ENCODE data around the gene ATXN1. TPM values are rescaled to one million over a fixed set of nuclear protein-coding genes. Genes with fewer than 3 reads are reported as not detected.
"Not testable (repeated sequence)": the region's sequence is repeated elsewhere in the genome, so short reads cannot be mapped to it uniquely, and the experiment has no call there.

The ATXN1 gene
- total RNA-seq, 1 donor from 2014 or later = 71.2 TPM

- DNase-seq (no peak), ATAC-seq (no peak)
- no peak overlapping the region for H3K4me3 ChIP-seq
- H3K4me1 ChIP-seq = no peaks in the 10 kb centered on the region
- no peaks in the 10 kb centered on the region for H3K36me3 ChIP-seq
- H3K27ac ChIP-seq = no peak overlapping the region
- no peaks in the 10 kb centered on the region for H3K27me3 ChIP-seq
- intact Hi-C loops (cut with DNase I) = no loop called here
- no peak for TF ChIP-seq CTCF (IDR thresholded peaks at IDR 0.05)
- no peaks in the 10 kb centered on the region for H3K9me3 ChIP-seq
Measured at GRCh38 chr6:16633961-16634360, 127.3 kb downstream of the ATXN1 start.

DNA sequence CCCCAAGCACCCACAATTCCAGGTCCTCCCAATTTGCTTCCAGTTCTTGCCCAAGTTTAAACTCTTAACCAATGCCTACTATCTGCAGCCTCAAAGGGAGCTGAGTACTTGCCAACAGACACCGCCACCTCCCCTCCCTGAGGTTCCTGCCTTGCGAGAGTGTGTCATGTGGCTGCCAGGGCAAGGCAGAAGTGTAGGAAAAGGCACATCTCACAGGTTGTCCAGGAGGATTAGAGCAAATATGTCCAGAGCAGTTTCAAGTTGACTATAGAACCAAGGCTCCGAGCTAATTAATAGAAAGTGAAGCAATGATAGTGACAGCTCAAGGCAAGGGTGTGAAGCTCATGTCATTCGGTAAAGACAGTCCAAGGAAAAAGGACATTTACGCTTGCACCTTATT lies 127.8 kb downstream of the ATXN1 start:
- H3K27ac ChIP-seq = no peak overlapping the region
- H3K9me3 ChIP-seq = no peaks in the 10 kb centered on the region
- no peak overlapping the region for H3K4me3 ChIP-seq
- H3K4me1 ChIP-seq = no peaks in the 10 kb centered on the region
- DNase-seq (no peak), ATAC-seq (peak; percentile 35)
- H3K36me3 ChIP-seq = no peaks in the 10 kb centered on the region
- TF ChIP-seq CTCF (IDR thresholded peaks at IDR 0.05) = no peak
- H3K27me3 ChIP-seq = no peaks in the 10 kb centered on the region
- intact Hi-C loops (cut with DNase I) = no loop called here

DNA sequence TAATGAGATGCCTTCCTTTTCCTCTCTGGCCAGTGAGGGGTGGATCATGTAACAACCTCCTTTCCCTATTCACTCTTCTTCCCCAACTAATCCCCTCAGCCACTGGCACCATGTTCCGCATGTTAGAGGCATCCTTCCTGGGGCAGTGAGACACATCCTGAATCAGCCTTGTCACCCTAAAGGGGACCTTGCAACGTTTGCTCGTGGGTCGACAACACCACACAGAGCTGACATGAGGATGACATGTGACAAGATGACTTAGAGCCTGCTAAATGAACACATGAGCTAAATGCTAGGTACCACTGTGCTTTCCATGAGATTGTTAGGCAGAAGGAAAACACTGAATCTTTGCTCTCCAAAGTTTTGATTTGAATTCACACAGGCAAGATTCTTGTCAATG lies 129.2 kb downstream of the ATXN1 start:
- no peaks in the 10 kb centered on the region for H3K36me3 ChIP-seq
- H3K27me3 ChIP-seq = no peaks in the 10 kb centered on the region
- H3K4me1 ChIP-seq = no peaks in the 10 kb centered on the region
- intact Hi-C loops (cut with DNase I) = no loop called here
- no peak overlapping the region for H3K4me3 ChIP-seq
- DNase-seq (no peak), ATAC-seq (no peak)
- H3K27ac ChIP-seq = no peak overlapping the region
- no peaks in the 10 kb centered on the region for H3K9me3 ChIP-seq
- no peak for TF ChIP-seq CTCF (IDR thresholded peaks at IDR 0.05)

DNA sequence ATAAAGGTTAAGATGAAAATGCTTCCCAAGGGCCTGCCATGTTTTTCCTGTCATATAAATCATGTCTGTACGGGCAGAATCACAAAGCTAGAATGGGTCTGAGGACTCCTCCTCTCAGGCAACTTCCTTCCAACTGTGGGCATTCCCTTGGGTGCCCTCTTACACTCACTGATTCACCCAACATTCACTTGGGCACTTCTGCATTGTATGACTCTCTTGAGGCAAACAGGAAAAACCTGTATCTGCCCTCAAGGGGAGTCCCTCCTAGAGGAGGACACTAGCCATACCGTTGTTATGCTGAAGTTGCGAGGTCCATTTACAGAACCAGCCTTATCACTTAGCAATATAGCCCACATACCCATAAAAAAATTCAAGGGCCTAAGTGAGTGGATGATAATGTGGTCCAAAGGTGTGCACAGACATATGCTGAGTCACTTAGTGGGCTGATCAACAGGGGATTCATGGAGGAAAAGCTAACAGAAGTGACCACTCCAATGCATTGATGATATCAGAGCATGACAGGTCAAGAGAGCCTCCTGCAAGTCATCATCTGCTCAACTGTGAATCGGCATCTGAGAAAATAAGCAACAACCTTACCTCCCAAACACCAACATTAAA lies 131.1 kb downstream of the ATXN1 start:
- H3K27ac ChIP-seq = no peak overlapping the region
- ATAC-seq (no peak), DNase-seq (no peak)
- no peaks in the 10 kb centered on the region for H3K9me3 ChIP-seq
- no peaks in the 10 kb centered on the region for H3K4me1 ChIP-seq
- no peaks in the 10 kb centered on the region for H3K36me3 ChIP-seq
- no peaks in the 10 kb centered on the region for H3K27me3 ChIP-seq
- intact Hi-C loops (cut with DNase I) = no loop called here
- no peak for TF ChIP-seq CTCF (IDR thresholded peaks at IDR 0.05)
- no peak overlapping the region for H3K4me3 ChIP-seq

GRCh38 chr6:16628580-16628979 lies 132.7 kb downstream of the ATXN1 start:
- H3K4me3 ChIP-seq; H3K27ac ChIP-seq; intact Hi-C loops (cut with DNase I); H3K9me3 ChIP-seq; H3K36me3 ChIP-seq; H3K4me1 ChIP-seq; H3K27me3 ChIP-seq; ATAC-seq; DNase-seq: not testable (repeated sequence)

DNA sequence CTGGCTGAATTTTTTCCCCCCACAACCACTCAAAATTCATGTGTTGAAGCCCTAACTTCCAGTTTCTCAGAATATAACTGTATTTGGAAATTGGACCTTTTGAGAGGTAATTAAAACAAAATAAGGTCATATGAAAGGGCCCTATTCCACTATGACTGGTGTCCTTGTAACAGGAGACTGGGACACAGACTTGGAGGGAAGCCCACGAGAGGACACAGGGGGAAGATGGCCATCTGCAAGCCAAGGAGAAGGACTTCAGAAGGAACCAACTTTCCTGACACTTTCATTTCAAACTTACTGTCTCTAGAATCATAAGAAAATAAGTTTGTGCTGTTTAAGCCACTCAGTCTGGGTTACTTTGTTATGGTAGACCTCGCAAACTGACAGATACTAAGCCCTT lies 134.6 kb downstream of the ATXN1 start:
- no peaks in the 10 kb centered on the region for H3K9me3 ChIP-seq
- no peak overlapping the region for H3K4me3 ChIP-seq
- ATAC-seq (no peak), DNase-seq (no peak)
- peaks cover 6% of the 10 kb centered on the region for H3K4me1 ChIP-seq
- intact Hi-C loops (cut with DNase I) = no loop called here
- no peaks in the 10 kb centered on the region for H3K36me3 ChIP-seq
- no peaks in the 10 kb centered on the region for H3K27me3 ChIP-seq
- TF ChIP-seq CTCF (IDR thresholded peaks at IDR 0.05) = no peak
- no peak overlapping the region for H3K27ac ChIP-seq

Measured in upper lobe of right lung (tissue), 1 donor.